GM12878 (cell line): ENCODE data around the gene CRYL1. TPM values are rescaled to one million over a fixed set of nuclear protein-coding genes. Genes with fewer than 3 reads are reported as not detected.

Experiments
- ATAC-seq: fragments of 200-7000 bp; cut with Tn5 transposase; 3 replicates; pipeline ENCODE4 v1.9.1; 2020; ENCODE audit warnings: mild to moderate bottlenecking, moderate library complexity
- BruUV-seq: library from RNA; stranded (reverse); fragments of 400-500 nt; replicated peaks from 2 replicates; lab custom pipeline; 2021; lab: Mats Ljungman, UMichigan
- CTCF ChIA-PET: fragments of 300-600 bp; sonication (Branson Sonifier 250); formaldehyde crosslinking; extraction: SDS; loops from one replicate; lab custom pipeline; 2021; ENCODE audit warnings: inconsistent platforms; lab: Yijun Ruan, JAX
- POLR2A ChIA-PET: fragments of 350-600 bp; formaldehyde crosslinking; extraction: SDS; loops from one replicate; lab custom pipeline; 2021; ENCODE audit warnings: inconsistent platforms; lab: Charles Lee
- RAD21 ChIA-PET: fragments of 300-600 bp; sonication (Branson Sonifier 250); formaldehyde crosslinking; loops from one replicate; lab custom pipeline; 2023; ENCODE audit warnings: antibody characterized with exemption; ENCODE audit not compliant: unreplicated experiment; lab: Charles Lee
- SMC1A ChIA-PET: fragments of 300-600 bp; sonication (Branson Sonifier 250); formaldehyde crosslinking; loops from one replicate; lab custom pipeline; 2023; ENCODE audit not compliant: unreplicated experiment, uncharacterized antibody; lab: Charles Lee
- DNase-seq: peaks from one replicate; pipeline ENCODE4 v3.0.0-alpha.2; 2011; ENCODE audit warnings: low read depth, low spot score
- FAIRE-seq: peaks from 3 replicates; lab custom pipeline; 2011; peaks lifted over from hg19 to GRCh38; lab: Jason Lieb, UNC
- H2AFZ ChIP-seq: 2 replicates; pipeline ENCODE4 v1.6.0; 2011; ENCODE audit warnings: low read depth, low read length, control low read depth; ENCODE audit not compliant: control insufficient read depth
- H3K27ac ChIP-seq: 2 replicates; pipeline ENCODE4 v1.5.1; 2011; ENCODE audit warnings: control low read depth; ENCODE audit not compliant: control insufficient read depth, insufficient read depth
- H3K27me3 ChIP-seq, 2 experiments: replicated peaks in 1 of 2; 2 replicates each; pipeline versions ENCODE4 v1.6.0 to v1.6.1; 2011; ENCODE audit warnings: low read length in 1 of 2; ENCODE audit not compliant: control insufficient read depth in 2 of 2, insufficient read depth in 2 of 2
- H3K36me3 ChIP-seq, 2 experiments: 2 replicates each; pipeline ENCODE4 v1.5.1; 2011; ENCODE audit warnings: low read length in 1 of 2; ENCODE audit not compliant: control insufficient read depth in 2 of 2, insufficient read depth in 2 of 2
- H3K4me1 ChIP-seq: 2 replicates; pipeline ENCODE4 v1.6.1; 2011; ENCODE audit warnings: mild to moderate bottlenecking, low read length, moderate library complexity, mixed read lengths; ENCODE audit not compliant: control insufficient read depth, insufficient read depth
- H3K4me2 ChIP-seq: 2 replicates; pipeline ENCODE4 v1.6.0; 2011; ENCODE audit warnings: control low read depth; ENCODE audit not compliant: control insufficient read depth, insufficient read depth
- H3K4me3 ChIP-seq: fragments of 200-600 bp; sonication (generic); 2 replicates; pipeline ENCODE4 v1.5.1; 2016
- H3K79me2 ChIP-seq: 2 replicates; pipeline ENCODE4 v1.6.0; 2011; ENCODE audit warnings: low read length; ENCODE audit not compliant: control insufficient read depth, insufficient read depth
- H3K9ac ChIP-seq: 2 replicates; pipeline ENCODE4 v1.8.0; 2011; ENCODE audit warnings: low read length, control low read depth, mixed read lengths; ENCODE audit not compliant: control insufficient read depth, insufficient read depth
- H3K9me3 ChIP-seq: replicated peaks from 3 replicates; pipeline ENCODE4 v1.5.1; 2011; ENCODE audit warnings: mild to moderate bottlenecking, low read length; ENCODE audit not compliant: control insufficient read depth, insufficient read depth
- H4K20me1 ChIP-seq: 2 replicates; pipeline ENCODE4 v1.6.0; 2011; ENCODE audit not compliant: control insufficient read depth, insufficient read depth
- HCFC1 ChIP-seq: fragments of 150-350 bp; IDR thresholded peaks from 2 replicates; pipeline ENCODE4 v1.6.1; 2014; ENCODE audit warnings: low read length
- SMAD1 ChIP-seq: fragments of 450-650 bp; IDR thresholded peaks from 2 replicates; pipeline ENCODE4 v1.6.1; 2018; ENCODE audit warnings: mild to moderate bottlenecking, low read depth; ENCODE audit not compliant: partially characterized antibody
- ZNF217 ChIP-seq: fragments of 450-650 bp; IDR thresholded peaks from 2 replicates; pipeline ENCODE4 v1.6.1; 2017; ENCODE audit warnings: antibody characterized with exemption, mild to moderate bottlenecking
- WGBS: methylation state at CpG from one replicate; pipeline ENCODE4 v1.1.6; 2016; ENCODE audit warnings: low lambda C conversion rate; ENCODE audit not compliant: insufficient replicate concordance, insufficient coverage; ENCODE audit errors: missing lambda C conversion rate; 5-methylcytosine and 5-hydroxymethylcytosine counted together
- in situ Hi-C: fragments of 300-500 bp; cut with MboI; formaldehyde crosslinking; loops from 9 replicates; pipeline ENCODE4 v1.14.3; 2018; ENCODE audit warnings: mixed read lengths
- intact Hi-C: fragments of 100-400 bp; cut with micrococcal nuclease; formaldehyde crosslinking; loops from one replicate; pipeline ENCODE4 v1.14.2; 2022; ENCODE audit not compliant: unreplicated experiment
- polyA plus RNA-seq, 11 experiments: library from polyadenylated mRNA; depleted of rRNA in 4 of 11; unstranded in 6 of 11; stranded (reverse) in 5 of 11; fragments of >200 nt; fragmentation: Nextera tagmentation in 4 of 11; fragmentation: Illumina TruSeq in 1 of 11; extraction: Ambion mirVana in 4 of 11; extraction: Trizol in 1 of 11; gene quantifications; 1 replicate in 1 of 11; 2 replicates in 10 of 11; pipeline versions ENCODE4 v1.2.1 to v1.2.3, GENCODE V29; 2011 to 2016; ENCODE audit warnings: inconsistent platforms in 2 of 11, missing spikeins in 2 of 11, low read depth in 1 of 11
- total RNA-seq, 4 experiments: library from RNA; depleted of rRNA in 3 of 4; stranded (reverse); fragments of >200 nt in 3 of 4; fragmentation: Illumina TruSeq in 1 of 4; extraction: Trizol in 1 of 4; gene quantifications; 2 replicates each; pipeline versions ENCODE4 v1.2.1 to v1.2.3, GENCODE V29; 2013 to 2021
- TF ChIP-seq, protein P1 (sequence below): IDR thresholded peaks from 2 replicates; pipeline ENCODE4 v1.6.1; 2011; ENCODE audit warnings: low read depth, mild to moderate bottlenecking, low read length, moderate library complexity, borderline replicate concordance; ENCODE audit errors: extremely low read depth
- TF ChIP-seq, protein P2 (sequence below): fragments of 150-350 bp; IDR thresholded peaks from 2 replicates; pipeline ENCODE4 v1.6.1; 2014; ENCODE audit warnings: mild to moderate bottlenecking, low read depth, low read length

The CRYL1 gene
- total and polyA plus RNA-seq, 10 of the 15 experiments (the other 5 are each of a cell fraction or from before 2014, with no cell fraction given), result 5.5 to 36.7 (median 12.2) TPM

DNA sequence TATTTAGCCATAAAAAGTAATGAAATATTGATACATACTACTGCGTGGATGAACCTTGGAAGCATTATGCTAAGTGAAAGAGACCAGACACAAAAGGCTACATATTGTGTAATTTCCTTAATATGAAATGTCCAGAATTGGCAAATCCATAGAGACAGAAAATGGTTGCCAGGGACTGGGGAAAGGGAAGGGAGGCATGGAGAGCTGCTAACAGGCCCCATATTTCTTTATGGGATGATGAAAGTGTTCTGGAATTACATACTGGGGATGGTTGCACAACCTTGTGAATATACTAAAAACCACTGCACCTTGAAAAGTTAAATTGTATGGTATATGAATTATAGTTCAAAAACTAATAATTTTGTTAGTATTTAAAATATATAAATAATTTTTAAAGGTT is 44.9 kb upstream of the CRYL1 start:
- no peak for TF ChIP-seq HCFC1
- TF ChIP-seq, protein P1, sequence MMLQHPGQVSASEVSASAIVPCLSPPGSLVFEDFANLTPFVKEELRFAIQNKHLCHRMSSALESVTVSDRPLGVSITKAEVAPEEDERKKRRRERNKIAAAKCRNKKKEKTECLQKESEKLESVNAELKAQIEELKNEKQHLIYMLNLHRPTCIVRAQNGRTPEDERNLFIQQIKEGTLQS, result no peak
- TF ChIP-seq, protein P2, sequence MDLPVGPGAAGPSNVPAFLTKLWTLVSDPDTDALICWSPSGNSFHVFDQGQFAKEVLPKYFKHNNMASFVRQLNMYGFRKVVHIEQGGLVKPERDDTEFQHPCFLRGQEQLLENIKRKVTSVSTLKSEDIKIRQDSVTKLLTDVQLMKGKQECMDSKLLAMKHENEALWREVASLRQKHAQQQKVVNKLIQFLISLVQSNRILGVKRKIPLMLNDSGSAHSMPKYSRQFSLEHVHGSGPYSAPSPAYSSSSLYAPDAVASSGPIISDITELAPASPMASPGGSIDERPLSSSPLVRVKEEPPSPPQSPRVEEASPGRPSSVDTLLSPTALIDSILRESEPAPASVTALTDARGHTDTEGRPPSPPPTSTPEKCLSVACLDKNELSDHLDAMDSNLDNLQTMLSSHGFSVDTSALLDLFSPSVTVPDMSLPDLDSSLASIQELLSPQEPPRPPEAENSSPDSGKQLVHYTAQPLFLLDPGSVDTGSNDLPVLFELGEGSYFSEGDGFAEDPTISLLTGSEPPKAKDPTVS, result no peak
- no peak for TF ChIP-seq SMAD1
- no peak for TF ChIP-seq ZNF217
- ChIA-PET POLR2A (interaction anchor here (0.6 kb wide), 1 partner anchor 8 kb away, joined by 4 read pairs; no protein-coding TSS in a partner anchor), CTCF (no interaction called here), RAD21 (no interaction called here), SMC1A (no interaction called here)
- Histone ChIP-seq H4K20me1 (no peaks in the 10 kb centered on the region), H3K4me2 (no peak overlapping the region), H3K4me3 (no peak overlapping the region), H3K9ac (no peak overlapping the region), H3K79me2 (no peaks in the 10 kb centered on the region), H2AFZ (no peak overlapping the region), H3K36me3 (no peaks in the 10 kb centered on the region; a peak in 1 of 4 replicates), H3K9me3 (no peaks in the 10 kb centered on the region; the same call in 2 of the 3 replicates), H3K27me3 (no peaks in the 10 kb centered on the region), H3K4me1 (no peaks in the 10 kb centered on the region), H3K27ac (no peak overlapping the region)
- no peak for FAIRE-seq
- no TSS peak for BruUV-seq
- WGBS, result 100% methylated on average over 1 of the region's 1 CpG
- intact Hi-C loops, result no loop called here
- in situ Hi-C loops, result no loop called here
- DNase-seq, result no peak
- ATAC-seq, result no peak
